ENCODE data around the gene PNMA8B.

DNA sequence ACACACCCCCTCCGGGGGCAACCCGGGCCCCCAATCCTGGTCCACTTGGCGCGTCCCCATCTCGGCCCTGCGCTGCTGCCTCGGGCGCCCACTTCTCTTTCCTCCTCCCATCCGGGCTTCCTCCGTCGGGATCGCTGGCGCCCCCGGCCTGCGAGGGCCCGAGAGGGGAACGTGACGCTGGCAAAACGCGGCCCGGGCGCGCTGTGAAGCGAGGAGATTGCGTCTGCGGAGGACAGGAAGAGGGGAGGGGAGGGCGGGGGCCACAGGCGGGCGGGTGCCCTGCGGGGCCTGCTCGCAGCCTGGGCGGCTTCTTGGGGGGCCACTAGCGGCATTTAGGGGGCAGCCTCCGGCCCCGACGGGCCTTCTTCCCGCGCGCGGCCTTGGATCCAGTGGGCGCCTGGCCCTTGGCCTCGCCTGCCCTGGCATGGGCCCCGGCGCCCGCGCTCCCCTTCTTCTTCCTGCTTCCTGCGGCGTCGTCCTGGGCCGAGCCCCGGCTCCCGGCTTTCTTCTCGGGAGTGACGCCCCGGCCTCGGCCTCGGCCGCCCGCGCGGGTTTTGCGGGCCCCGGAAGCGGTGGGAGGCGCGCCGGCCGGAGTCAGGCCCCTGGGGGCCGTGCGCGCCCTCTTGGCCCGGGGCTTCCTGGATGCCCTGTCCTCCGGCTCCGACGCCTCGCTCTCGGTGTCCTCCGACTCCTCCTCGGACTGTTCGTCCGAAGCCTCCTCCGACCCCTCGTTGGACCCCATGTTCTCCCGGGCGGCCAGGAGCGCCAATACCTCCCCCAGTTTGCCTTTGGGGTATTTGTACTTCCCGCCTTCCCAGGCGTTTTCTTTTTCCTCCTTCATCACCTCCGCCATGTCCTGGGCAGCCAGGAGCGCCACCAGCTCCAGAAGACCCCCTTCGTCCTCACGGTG lies 2.2 kb downstream of the PNMA8B start:
- TF ChIP-seq, protein P1, sequence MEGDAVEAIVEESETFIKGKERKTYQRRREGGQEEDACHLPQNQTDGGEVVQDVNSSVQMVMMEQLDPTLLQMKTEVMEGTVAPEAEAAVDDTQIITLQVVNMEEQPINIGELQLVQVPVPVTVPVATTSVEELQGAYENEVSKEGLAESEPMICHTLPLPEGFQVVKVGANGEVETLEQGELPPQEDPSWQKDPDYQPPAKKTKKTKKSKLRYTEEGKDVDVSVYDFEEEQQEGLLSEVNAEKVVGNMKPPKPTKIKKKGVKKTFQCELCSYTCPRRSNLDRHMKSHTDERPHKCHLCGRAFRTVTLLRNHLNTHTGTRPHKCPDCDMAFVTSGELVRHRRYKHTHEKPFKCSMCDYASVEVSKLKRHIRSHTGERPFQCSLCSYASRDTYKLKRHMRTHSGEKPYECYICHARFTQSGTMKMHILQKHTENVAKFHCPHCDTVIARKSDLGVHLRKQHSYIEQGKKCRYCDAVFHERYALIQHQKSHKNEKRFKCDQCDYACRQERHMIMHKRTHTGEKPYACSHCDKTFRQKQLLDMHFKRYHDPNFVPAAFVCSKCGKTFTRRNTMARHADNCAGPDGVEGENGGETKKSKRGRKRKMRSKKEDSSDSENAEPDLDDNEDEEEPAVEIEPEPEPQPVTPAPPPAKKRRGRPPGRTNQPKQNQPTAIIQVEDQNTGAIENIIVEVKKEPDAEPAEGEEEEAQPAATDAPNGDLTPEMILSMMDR (conservative IDR thresholded peaks at IDR 0.05): no peak
- no peak for TF ChIP-seq ZFX (IDR thresholded peaks at IDR 0.05)

All from C4-2B (cell line).